ENCODE measurements around the gene INSRR.

INSRR gene

GRCh38 chr1:156873659-156874058 lies 14.7 kb upstream of the INSRR start:
- TF ChIP-seq TAF1 (IDR thresholded peaks at IDR 0.05; ENCODE audit: borderline replicate concordance, insufficient read depth, low read length) (no peak), REST (IDR thresholded peaks at IDR 0.05; ENCODE audit: insufficient read depth in 1 of 2, low read depth in 2 of 2, low read length in 2 of 2) (no peak), SIN3A (IDR thresholded peaks at IDR 0.05; ENCODE audit: borderline replicate concordance, insufficient read depth, low read length) (no peak), FOXP2 (optimal IDR thresholded peaks at IDR 0.05; ENCODE audit: borderline replicate concordance, extremely low read depth, extremely low read length, insufficient read depth) (no peak)

GRCh38 chr1:156869455-156869854 lies 10.5 kb upstream of the INSRR start:
- TF ChIP-seq FOXP2 (optimal IDR thresholded peaks at IDR 0.05; ENCODE audit: borderline replicate concordance, extremely low read depth, extremely low read length, insufficient read depth) = no peak
- no peak for TF ChIP-seq SIN3A (IDR thresholded peaks at IDR 0.05; ENCODE audit: borderline replicate concordance, insufficient read depth, low read length)
- TF ChIP-seq REST (IDR thresholded peaks at IDR 0.05; ENCODE audit: insufficient read depth in 1 of 2, low read depth in 2 of 2, low read length in 2 of 2) = no peak
- TF ChIP-seq POLR2AphosphoS5 (IDR thresholded peaks at IDR 0.05; ENCODE audit: low read depth, low read length) = no peak
- TF ChIP-seq TAF1 (IDR thresholded peaks at IDR 0.05; ENCODE audit: borderline replicate concordance, insufficient read depth, low read length) = no peak

- TF ChIP-seq FOXP2 (optimal IDR thresholded peaks at IDR 0.05; ENCODE audit: borderline replicate concordance, extremely low read depth, extremely low read length, insufficient read depth) (no peak), SIN3A (IDR thresholded peaks at IDR 0.05; ENCODE audit: borderline replicate concordance, insufficient read depth, low read length) (no peak), POLR2AphosphoS5 (IDR thresholded peaks at IDR 0.05; ENCODE audit: low read depth, low read length) (no peak), TAF1 (IDR thresholded peaks at IDR 0.05; ENCODE audit: borderline replicate concordance, insufficient read depth, low read length) (no peak), REST (IDR thresholded peaks at IDR 0.05; ENCODE audit: insufficient read depth in 1 of 2, low read depth in 2 of 2, low read length in 2 of 2) (no peak)
Observed at GRCh38 chr1:156868341-156868740, 9.4 kb upstream of the INSRR start.

GRCh38 chr1:156866249-156866909 lies 7.5 kb upstream of the INSRR start:
- TF ChIP-seq POLR2AphosphoS5 (IDR thresholded peaks at IDR 0.05; ENCODE audit: low read depth, low read length) = no peak

- TF ChIP-seq TAF1 (IDR thresholded peaks at IDR 0.05; ENCODE audit: borderline replicate concordance, insufficient read depth, low read length) (no peak), SIN3A (IDR thresholded peaks at IDR 0.05; ENCODE audit: borderline replicate concordance, insufficient read depth, low read length) (no peak), REST (IDR thresholded peaks at IDR 0.05; ENCODE audit: insufficient read depth in 1 of 2, low read depth in 2 of 2, low read length in 2 of 2) (no peak), POLR2AphosphoS5 (IDR thresholded peaks at IDR 0.05; ENCODE audit: low read depth, low read length) (no peak), FOXP2 (optimal IDR thresholded peaks at IDR 0.05; ENCODE audit: borderline replicate concordance, extremely low read depth, extremely low read length, insufficient read depth) (no peak)
Observed at GRCh38 chr1:156865865-156866248, 6.9 kb upstream of the INSRR start.

Measured in PFSK-1 (cell line).